ENCODE data around the gene TNS1.

Gene TNS1

GRCh38 chr2:217790681-217791392, 212.0 kb downstream of the TNS1 start:
- no peak overlapping the region for H3K4me3 ChIP-seq (ENCODE audit: severe bottlenecking)
- no peak overlapping the region for H3K27ac ChIP-seq (ENCODE audit: poor library complexity, severe bottlenecking)
- H3K4me1 ChIP-seq (ENCODE audit: insufficient read depth, poor library complexity, severe bottlenecking) = no peaks in the 10 kb centered on the region
- no peak for TF ChIP-seq CTCF (IDR thresholded peaks at IDR 0.05; ENCODE audit: poor library complexity, severe bottlenecking)
- no peaks in the 10 kb centered on the region for H3K9me3 ChIP-seq (ENCODE audit: severe bottlenecking)
- no peaks in the 10 kb centered on the region for H3K36me3 ChIP-seq (ENCODE audit: low read depth)
- no peaks in the 10 kb centered on the region for H3K27me3 ChIP-seq (ENCODE audit: insufficient read depth, poor library complexity, severe bottlenecking)
- DNase-seq (ENCODE audit: low spot score) (no peak), ATAC-seq (ENCODE audit: low read depth) (peak; percentile 81)

- no peaks in the 10 kb centered on the region for H3K36me3 ChIP-seq (ENCODE audit: low read depth)
- H3K9me3 ChIP-seq (ENCODE audit: severe bottlenecking) = no peaks in the 10 kb centered on the region
- no peak overlapping the region for H3K27ac ChIP-seq (ENCODE audit: poor library complexity, severe bottlenecking)
- no peaks in the 10 kb centered on the region for H3K4me1 ChIP-seq (ENCODE audit: insufficient read depth, poor library complexity, severe bottlenecking)
- DNase-seq (ENCODE audit: low spot score) = no peak
- no peak overlapping the region for H3K4me3 ChIP-seq (ENCODE audit: severe bottlenecking)
- no peaks in the 10 kb centered on the region for H3K27me3 ChIP-seq (ENCODE audit: insufficient read depth, poor library complexity, severe bottlenecking)
- TF ChIP-seq CTCF (IDR thresholded peaks at IDR 0.05; ENCODE audit: poor library complexity, severe bottlenecking) = no peak
- no peak for ATAC-seq (ENCODE audit: low read depth)
These were observed 212.6 kb downstream of the TNS1 start for GRCh38 chr2:217790195-217790594.

GRCh38 chr2:217789736-217790181, 213.0 kb downstream of the TNS1 start:
- H3K27ac ChIP-seq (ENCODE audit: poor library complexity, severe bottlenecking) = no peak overlapping the region
- DNase-seq (ENCODE audit: low spot score) (no peak), ATAC-seq (ENCODE audit: low read depth) (no peak)
- no peaks in the 10 kb centered on the region for H3K27me3 ChIP-seq (ENCODE audit: insufficient read depth, poor library complexity, severe bottlenecking)
- no peak for TF ChIP-seq CTCF (IDR thresholded peaks at IDR 0.05; ENCODE audit: poor library complexity, severe bottlenecking)
- H3K4me1 ChIP-seq (ENCODE audit: insufficient read depth, poor library complexity, severe bottlenecking) = no peaks in the 10 kb centered on the region
- H3K9me3 ChIP-seq (ENCODE audit: severe bottlenecking) = no peaks in the 10 kb centered on the region
- no peak overlapping the region for H3K4me3 ChIP-seq (ENCODE audit: severe bottlenecking)
- H3K36me3 ChIP-seq (ENCODE audit: low read depth) = no peaks in the 10 kb centered on the region

GRCh38 chr2:217789003-217789735, 213.6 kb downstream of the TNS1 start:
- H3K27me3 ChIP-seq (ENCODE audit: insufficient read depth, poor library complexity, severe bottlenecking) = no peaks in the 10 kb centered on the region
- no peak overlapping the region for H3K4me3 ChIP-seq (ENCODE audit: severe bottlenecking)
- H3K9me3 ChIP-seq (ENCODE audit: severe bottlenecking) = no peaks in the 10 kb centered on the region
- DNase-seq (ENCODE audit: low spot score) (no peak), ATAC-seq (ENCODE audit: low read depth) (peak; percentile 34)
- H3K4me1 ChIP-seq (ENCODE audit: insufficient read depth, poor library complexity, severe bottlenecking) = no peaks in the 10 kb centered on the region
- TF ChIP-seq CTCF (IDR thresholded peaks at IDR 0.05; ENCODE audit: poor library complexity, severe bottlenecking) = peak; percentile 96
- H3K36me3 ChIP-seq (ENCODE audit: low read depth) = no peaks in the 10 kb centered on the region
- no peak overlapping the region for H3K27ac ChIP-seq (ENCODE audit: poor library complexity, severe bottlenecking)

GRCh38 chr2:217788669-217789002, 214.2 kb downstream of the TNS1 start:
- TF ChIP-seq CTCF (IDR thresholded peaks at IDR 0.05; ENCODE audit: poor library complexity, severe bottlenecking) = no peak
- no peaks in the 10 kb centered on the region for H3K36me3 ChIP-seq (ENCODE audit: low read depth)
- ATAC-seq (ENCODE audit: low read depth) = no peak
- H3K27ac ChIP-seq (ENCODE audit: poor library complexity, severe bottlenecking) = no peak overlapping the region
- H3K27me3 ChIP-seq (ENCODE audit: insufficient read depth, poor library complexity, severe bottlenecking) = no peaks in the 10 kb centered on the region
- DNase-seq (ENCODE audit: low spot score) = no peak
- no peaks in the 10 kb centered on the region for H3K4me1 ChIP-seq (ENCODE audit: insufficient read depth, poor library complexity, severe bottlenecking)
- no peak overlapping the region for H3K4me3 ChIP-seq (ENCODE audit: severe bottlenecking)
- H3K9me3 ChIP-seq (ENCODE audit: severe bottlenecking) = no peaks in the 10 kb centered on the region

All from RWPE2 (cell line).